GM23338 (cell line): ENCODE measurements around the gene CORO7. TPM values are rescaled to one million over a fixed set of nuclear protein-coding genes. Genes with fewer than 3 reads are reported as not detected.

Source experiments
- ATAC-seq: fragments of 200-7000 bp; cut with Tn5 transposase; 3 replicates; pipeline ENCODE4 v1.9.1; 2020
- DNase-seq: peaks from one replicate; pipeline ENCODE4 v3.0.0-alpha.2; 2015; ENCODE audit warnings: low spot score
- H2AFZ ChIP-seq: fragments of 200-600 bp; sonication (generic); 2 replicates; pipeline ENCODE4 v1.8.0; 2016; ENCODE audit warnings: antibody characterized with exemption, mild to moderate bottlenecking, moderate library complexity
- H3F3A ChIP-seq: fragments of 200-600 bp; sonication (generic); replicated peaks from 2 replicates; pipeline ENCODE4 v1.8.0; 2017; ENCODE audit warnings: antibody characterized with exemption, mixed run types, low read depth
- H3K27ac ChIP-seq: fragments of 200-600 bp; sonication (generic); 2 replicates; pipeline ENCODE4 v1.6.1; 2016; ENCODE audit warnings: low read depth
- H3K27me3 ChIP-seq: fragments of 200-600 bp; sonication (generic); 2 replicates; pipeline ENCODE4 v1.8.0; 2016; ENCODE audit warnings: mild to moderate bottlenecking, mixed run types, moderate library complexity; ENCODE audit not compliant: insufficient read depth
- H3K36me3 ChIP-seq: fragments of 200-600 bp; sonication (generic); 2 replicates; pipeline ENCODE4 v1.8.0; 2016; ENCODE audit warnings: mild to moderate bottlenecking; ENCODE audit not compliant: insufficient read depth
- H3K4me1 ChIP-seq: fragments of 200-600 bp; sonication (generic); 2 replicates; pipeline ENCODE4 v1.8.0; 2016; ENCODE audit warnings: mild to moderate bottlenecking, moderate library complexity; ENCODE audit not compliant: insufficient read depth
- H3K4me2 ChIP-seq: fragments of 200-600 bp; sonication (generic); 2 replicates; pipeline ENCODE4 v1.7.1; 2017; ENCODE audit warnings: mixed run types
- H3K4me3 ChIP-seq: fragments of 200-600 bp; sonication (generic); 2 replicates; pipeline ENCODE4 v1.6.1; 2016; ENCODE audit warnings: mixed run types
- H3K79me2 ChIP-seq: fragments of 200-600 bp; sonication (generic); replicated peaks from 2 replicates; pipeline ENCODE4 v1.8.0; 2017; ENCODE audit warnings: mild to moderate bottlenecking; ENCODE audit not compliant: insufficient read depth
- H3K9me2 ChIP-seq: fragments of 200-600 bp; sonication (generic); 2 replicates; pipeline ENCODE4 v1.8.0; 2017; ENCODE audit not compliant: insufficient read depth
- H4K20me1 ChIP-seq: fragments of 200-600 bp; sonication (generic); replicated peaks from 2 replicates; pipeline ENCODE4 v1.8.0; 2017; ENCODE audit warnings: mild to moderate bottlenecking; ENCODE audit not compliant: insufficient read depth
- H3K27ac Mint-ChIP-seq: 2 replicates; pipeline ENCODE4 v1.8.0; 2020; ENCODE audit warnings: inconsistent platforms, mild to moderate bottlenecking, moderate library complexity, mixed read lengths
- H3K27me3 Mint-ChIP-seq: 3 replicates; pipeline ENCODE4 v1.8.0; 2022; ENCODE audit warnings: low read depth, mild to moderate bottlenecking, moderate library complexity, mixed read lengths, inconsistent platforms; ENCODE audit not compliant: insufficient read depth, poor library complexity
- H3K36me3 Mint-ChIP-seq: 3 replicates; pipeline ENCODE4 v1.8.0; 2021; ENCODE audit warnings: low read depth, mild to moderate bottlenecking, inconsistent platforms, moderate library complexity, mixed read lengths
- H3K4me1 Mint-ChIP-seq: 3 replicates; pipeline ENCODE4 v1.8.0; 2020; ENCODE audit warnings: mild to moderate bottlenecking, inconsistent platforms, mixed read lengths
- H3K4me3 Mint-ChIP-seq: 3 replicates; pipeline ENCODE4 v1.8.0; 2021; ENCODE audit warnings: moderate library complexity, mild to moderate bottlenecking, inconsistent platforms, mixed read lengths
- H3K9me3 Mint-ChIP-seq: 3 replicates; pipeline ENCODE4 v1.8.0; 2020; ENCODE audit warnings: moderate library complexity, mild to moderate bottlenecking, inconsistent platforms, mixed read lengths
- CREB1 ChIP-seq: fragments of 250-450 bp; sonication (Bioruptor Pico); IDR thresholded peaks from 2 replicates; pipeline ENCODE4 v1.5.0; 2020; ENCODE audit warnings: low read depth, mild to moderate bottlenecking, moderate library complexity
- ETS1 ChIP-seq: IDR thresholded peaks from 2 replicates; pipeline ENCODE4 v1.6.1; 2016; ENCODE audit warnings: antibody characterized with exemption
- EZH2 ChIP-seq: fragments of 200-600 bp; sonication (generic); IDR thresholded peaks from one replicate; pipeline ENCODE4 v1.8.0; 2017; ENCODE audit warnings: antibody characterized with exemption, mild to moderate bottlenecking, low read depth; ENCODE audit not compliant: unreplicated experiment
- EZH2phosphoT487 ChIP-seq: fragments of 200-600 bp; sonication (generic); IDR thresholded peaks from one replicate; pipeline ENCODE4 v1.8.1; 2018; ENCODE audit warnings: antibody characterized with exemption; ENCODE audit not compliant: unreplicated experiment
- JUNB ChIP-seq: IDR thresholded peaks from one replicate; pipeline ENCODE4 v1.6.1; 2016; ENCODE audit warnings: antibody characterized with exemption; ENCODE audit not compliant: unreplicated experiment
- NANOG ChIP-seq: IDR thresholded peaks from 2 replicates; pipeline ENCODE4 v1.6.1; 2016; ENCODE audit warnings: antibody characterized with exemption, borderline replicate concordance
- POLR2AphosphoS5 ChIP-seq: IDR thresholded peaks from 2 replicates; pipeline ENCODE4 v1.6.1; 2016; ENCODE audit warnings: antibody characterized with exemption, low read depth
- STAT1 ChIP-seq: IDR thresholded peaks from one replicate; pipeline ENCODE4 v1.6.1; 2016; ENCODE audit warnings: antibody characterized with exemption; ENCODE audit not compliant: unreplicated experiment
- ZNF114 ChIP-seq: fragments of 250-450 bp; sonication (Bioruptor Pico); IDR thresholded peaks from 2 replicates; pipeline ENCODE4 v1.5.0; 2020; ENCODE audit warnings: mild to moderate bottlenecking, moderate library complexity
- ZNF331 ChIP-seq: fragments of 250-450 bp; sonication (Bioruptor Pico); IDR thresholded peaks from 2 replicates; pipeline ENCODE4 v1.5.0; 2020; ENCODE audit warnings: low read depth, mild to moderate bottlenecking, moderate library complexity
- polyA plus RNA-seq: library from polyadenylated mRNA; unstranded; fragments of >200 nt; fragmentation: Nextera tagmentation; extraction: Ambion mirVana; gene quantifications from 2 replicates; pipeline ENCODE4 v1.2.1, GENCODE V29; 2016
- total RNA-seq: library from RNA; depleted of rRNA; stranded (reverse); fragments of >200 nt; shearing (Covaris generic); gene quantifications from 2 replicates; pipeline ENCODE4 v1.2.3, GENCODE V29; 2014
- TF ChIP-seq, protein P1 (sequence below): IDR thresholded peaks from one replicate; pipeline ENCODE4 v1.6.1; 2018; ENCODE audit warnings: antibody characterized with exemption; ENCODE audit not compliant: unreplicated experiment
- TF ChIP-seq, protein P2 (sequence below), 2 experiments: fragments of 200-600 bp in 1 of 2; sonication (generic) in 1 of 2; conservative IDR thresholded peaks; 2 replicates each; pipeline versions ENCODE4 v1.5.1 to v1.6.1; 2016 to 2017; ENCODE audit warnings: antibody characterized with exemption in 2 of 2, low read depth in 2 of 2, mild to moderate bottlenecking in 2 of 2, moderate library complexity in 1 of 2

The CORO7 gene
- total and polyA plus RNA-seq, 2 experiments from 2014 or later: 14.2 to 46.4 TPM

GRCh38 chr16:4365615-4366014, 50.8 kb downstream of the CORO7 start:
- H3K27ac ChIP-seq: no peak overlapping the region
- H3K79me2 ChIP-seq: no peaks in the 10 kb centered on the region
- H3K36me3 ChIP-seq: no peaks in the 10 kb centered on the region
- H3K4me3 ChIP-seq: no peak overlapping the region
- no peak overlapping the region for H3K4me3 Mint-ChIP-seq
- no peaks in the 10 kb centered on the region for H3K27me3 ChIP-seq
- DNase-seq (no peak), ATAC-seq (no peak)
- no peaks in the 10 kb centered on the region for H3K9me2 ChIP-seq
- peaks cover 5% of the 10 kb centered on the region for H3K27me3 Mint-ChIP-seq
- no peak overlapping the region for H2AFZ ChIP-seq
- H3K4me2 ChIP-seq: no peak overlapping the region
- no peak for TF ChIP-seq ETS1
- no peak for TF ChIP-seq STAT1
- TF ChIP-seq, protein P1, sequence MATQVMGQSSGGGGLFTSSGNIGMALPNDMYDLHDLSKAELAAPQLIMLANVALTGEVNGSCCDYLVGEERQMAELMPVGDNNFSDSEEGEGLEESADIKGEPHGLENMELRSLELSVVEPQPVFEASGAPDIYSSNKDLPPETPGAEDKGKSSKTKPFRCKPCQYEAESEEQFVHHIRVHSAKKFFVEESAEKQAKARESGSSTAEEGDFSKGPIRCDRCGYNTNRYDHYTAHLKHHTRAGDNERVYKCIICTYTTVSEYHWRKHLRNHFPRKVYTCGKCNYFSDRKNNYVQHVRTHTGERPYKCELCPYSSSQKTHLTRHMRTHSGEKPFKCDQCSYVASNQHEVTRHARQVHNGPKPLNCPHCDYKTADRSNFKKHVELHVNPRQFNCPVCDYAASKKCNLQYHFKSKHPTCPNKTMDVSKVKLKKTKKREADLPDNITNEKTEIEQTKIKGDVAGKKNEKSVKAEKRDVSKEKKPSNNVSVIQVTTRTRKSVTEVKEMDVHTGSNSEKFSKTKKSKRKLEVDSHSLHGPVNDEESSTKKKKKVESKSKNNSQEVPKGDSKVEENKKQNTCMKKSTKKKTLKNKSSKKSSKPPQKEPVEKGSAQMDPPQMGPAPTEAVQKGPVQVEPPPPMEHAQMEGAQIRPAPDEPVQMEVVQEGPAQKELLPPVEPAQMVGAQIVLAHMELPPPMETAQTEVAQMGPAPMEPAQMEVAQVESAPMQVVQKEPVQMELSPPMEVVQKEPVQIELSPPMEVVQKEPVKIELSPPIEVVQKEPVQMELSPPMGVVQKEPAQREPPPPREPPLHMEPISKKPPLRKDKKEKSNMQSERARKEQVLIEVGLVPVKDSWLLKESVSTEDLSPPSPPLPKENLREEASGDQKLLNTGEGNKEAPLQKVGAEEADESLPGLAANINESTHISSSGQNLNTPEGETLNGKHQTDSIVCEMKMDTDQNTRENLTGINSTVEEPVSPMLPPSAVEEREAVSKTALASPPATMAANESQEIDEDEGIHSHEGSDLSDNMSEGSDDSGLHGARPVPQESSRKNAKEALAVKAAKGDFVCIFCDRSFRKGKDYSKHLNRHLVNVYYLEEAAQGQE: no peak
- no peak for TF ChIP-seq ZNF114 (CRISPR knock-in tag)
- no peak for TF ChIP-seq NANOG
- no peak for TF ChIP-seq POLR2AphosphoS5
- TF ChIP-seq EZH2: no peak
- TF ChIP-seq JUNB: no peak
- TF ChIP-seq ZNF331 (CRISPR knock-in tag): no peak
- no peak for TF ChIP-seq EZH2phosphoT487
- TF ChIP-seq, protein P2, sequence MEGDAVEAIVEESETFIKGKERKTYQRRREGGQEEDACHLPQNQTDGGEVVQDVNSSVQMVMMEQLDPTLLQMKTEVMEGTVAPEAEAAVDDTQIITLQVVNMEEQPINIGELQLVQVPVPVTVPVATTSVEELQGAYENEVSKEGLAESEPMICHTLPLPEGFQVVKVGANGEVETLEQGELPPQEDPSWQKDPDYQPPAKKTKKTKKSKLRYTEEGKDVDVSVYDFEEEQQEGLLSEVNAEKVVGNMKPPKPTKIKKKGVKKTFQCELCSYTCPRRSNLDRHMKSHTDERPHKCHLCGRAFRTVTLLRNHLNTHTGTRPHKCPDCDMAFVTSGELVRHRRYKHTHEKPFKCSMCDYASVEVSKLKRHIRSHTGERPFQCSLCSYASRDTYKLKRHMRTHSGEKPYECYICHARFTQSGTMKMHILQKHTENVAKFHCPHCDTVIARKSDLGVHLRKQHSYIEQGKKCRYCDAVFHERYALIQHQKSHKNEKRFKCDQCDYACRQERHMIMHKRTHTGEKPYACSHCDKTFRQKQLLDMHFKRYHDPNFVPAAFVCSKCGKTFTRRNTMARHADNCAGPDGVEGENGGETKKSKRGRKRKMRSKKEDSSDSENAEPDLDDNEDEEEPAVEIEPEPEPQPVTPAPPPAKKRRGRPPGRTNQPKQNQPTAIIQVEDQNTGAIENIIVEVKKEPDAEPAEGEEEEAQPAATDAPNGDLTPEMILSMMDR (conservative IDR thresholded peaks at IDR 0.05; ENCODE audit: low read depth in 2 of 2): no peak
- TF ChIP-seq CREB1 (CRISPR knock-in tag): no peak
- no peaks in the 10 kb centered on the region for H3K9me3 Mint-ChIP-seq
- H3K4me1 Mint-ChIP-seq: no peaks in the 10 kb centered on the region; the same call in 1 of the 3 replicates
- no peaks in the 10 kb centered on the region for H4K20me1 ChIP-seq
- H3F3A ChIP-seq: peaks cover under 1% of the 10 kb centered on the region; the same call in 1 of the 2 replicates
- H3K4me1 ChIP-seq: no peaks in the 10 kb centered on the region
- H3K36me3 Mint-ChIP-seq: no peaks in the 10 kb centered on the region
- H3K27ac Mint-ChIP-seq: no peak overlapping the region; the same call in 1 of the 2 replicates
